ENCODE measurements around the gene GALE.
"Not testable (repeated sequence)": the region's sequence is repeated elsewhere in the genome, so short reads cannot be mapped to it uniquely, and the experiment has no call there.

Gene GALE

GRCh38 chr1:23807453-23807852, 6.9 kb upstream of the GALE start:
- DNase-seq, result no peak

GRCh38 chr1:23806280-23806679, 5.7 kb upstream of the GALE start:
- DNase-seq, result no peak

- no peak for DNase-seq
These were observed 4.5 kb upstream of the GALE start for GRCh38 chr1:23805025-23805424.

- no peak for DNase-seq
These were observed 3.8 kb upstream of the GALE start for GRCh38 chr1:23804183-23804835.

- no peak for DNase-seq
These were observed 3.1 kb upstream of the GALE start for GRCh38 chr1:23803674-23804073.

GRCh38 chr1:23802809-23803342, 2.3 kb upstream of the GALE start:
- DNase-seq, result not testable (repeated sequence)

GRCh38 chr1:23801876-23802275, 1.3 kb upstream of the GALE start:
- DNase-seq, result no peak

GRCh38 chr1:23801338-23801748, 789 bp upstream of the GALE start:
- DNase-seq, result no peak

- DNase-seq, result peak; percentile 57 to 58
These were observed 769 bp downstream of the GALE start for GRCh38 chr1:23799570-23800399.

GRCh38 chr1:23799255-23799569, 1.3 kb downstream of the GALE start:
- no peak for DNase-seq

GRCh38 chr1:23798662-23799142, 1.9 kb downstream of the GALE start:
- peak in 1 of 2 experiments; percentile 29 for DNase-seq

GRCh38 chr1:23797478-23798448, 2.8 kb downstream of the GALE start:
- no peak for DNase-seq

GRCh38 chr1:23796466-23797271, 3.9 kb downstream of the GALE start:
- DNase-seq, result no peak

GRCh38 chr1:23795676-23796465, 4.7 kb downstream of the GALE start:
- no peak for DNase-seq

GRCh38 chr1:23794732-23795182, 5.8 kb downstream of the GALE start:
- DNase-seq, result not testable (repeated sequence)

- no peak for DNase-seq
These were observed 6.5 kb downstream of the GALE start for GRCh38 chr1:23793861-23794731.

- peak in 1 of 2 experiments; percentile 34 for DNase-seq
These were observed 7.4 kb downstream of the GALE start for GRCh38 chr1:23793018-23793781.

GRCh38 chr1:23792151-23792945, 8.2 kb downstream of the GALE start:
- DNase-seq, result no peak
